ENCODE results near the gene CLMN. TPM values are rescaled to one million over a fixed set of nuclear protein-coding genes. Genes with fewer than 3 reads are reported as not detected.

CLMN gene
- total and polyA plus RNA-seq, 2 of the 8 experiments (the other 6 are each of a cell fraction or from before 2014, with no cell fraction given): 1.6 to 8.2 TPM

DNA sequence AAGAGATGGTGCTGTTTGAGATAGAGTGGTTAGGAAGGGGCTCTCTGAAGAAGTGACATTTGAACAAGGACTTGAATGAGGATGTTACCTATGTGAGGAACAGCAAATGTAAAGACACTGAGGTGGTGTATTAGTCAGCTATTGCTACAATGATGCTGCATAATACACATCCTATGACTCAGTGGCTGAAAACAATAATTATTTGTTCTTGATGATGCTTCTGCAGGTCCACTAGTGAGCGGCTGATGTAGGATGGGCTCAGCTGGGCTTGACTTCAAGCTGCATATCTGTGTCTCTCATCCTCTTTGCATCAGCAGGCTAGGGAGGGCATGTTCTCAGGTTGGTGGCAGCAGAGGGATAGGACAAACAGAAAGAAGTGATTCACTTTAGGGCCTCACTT is 21.4 kb upstream of the CLMN start:
- Histone ChIP-seq H3K4me3 (ENCODE audit: extremely low read depth in 1 of 4, insufficient read depth in 2 of 4, low read depth in 3 of 4, low read length in 4 of 4) (no peak overlapping the region), H3K23me2 (ENCODE audit: low read depth, low read length) (no peaks in the 10 kb centered on the region; the same call in 1 of the 2 replicates), H3K79me2 (ENCODE audit: control insufficient read depth in 1 of 2, insufficient read depth in 2 of 2, low read length in 2 of 2) (no peaks in the 10 kb centered on the region), H3K79me1 (ENCODE audit: low read depth, low read length) (no peaks in the 10 kb centered on the region), H4K5ac (ENCODE audit: insufficient read length, low read depth, low read length) (no peak overlapping the region), H3K36me3 (ENCODE audit: control insufficient read depth in 2 of 4, insufficient read depth in 4 of 4, low read length in 3 of 4) (no peaks in the 10 kb centered on the region), H3K4ac (replicated peaks; ENCODE audit: insufficient read length, low read depth, low read length) (no peak overlapping the region), H4K8ac (ENCODE audit: extremely low read depth, insufficient read depth, low read length) (no peak overlapping the region), H2BK120ac (replicated peaks; ENCODE audit: low read depth, low read length) (no peak overlapping the region), H2AK5ac (ENCODE audit: low read depth, low read length) (no peak overlapping the region), H2BK5ac (ENCODE audit: low read depth, low read length) (no peak overlapping the region), H3K9ac (replicated peaks in 1 of 4; ENCODE audit: extremely low read depth in 1 of 4, low read depth in 3 of 4, low read length in 3 of 4) (no peak overlapping the region), H3K27me3 (replicated peaks in 1 of 4; ENCODE audit: control insufficient read depth in 3 of 4, extremely low read depth in 1 of 4, insufficient read depth in 3 of 4, low read length in 3 of 4) (no peaks in the 10 kb centered on the region), H3K4me1 (replicated peaks in 1 of 4; ENCODE audit: control insufficient read depth in 3 of 4, insufficient read depth in 4 of 4, low read length in 3 of 4) (peaks cover 0 to 4% (median 0%) of the 10 kb centered on the region in 4 experiments; a peak in 1 of 7 replicates), H3K23ac (ENCODE audit: insufficient read length) (no peak overlapping the region), H3K14ac (ENCODE audit: insufficient read length) (no peak overlapping the region), H4K91ac (replicated peaks; ENCODE audit: insufficient read length, low read length) (no peak overlapping the region), H3K9me3 (ENCODE audit: insufficient read depth in 2 of 2, low read depth in 1 of 2, low read length in 1 of 2) (no peaks in the 10 kb centered on the region), H2BK12ac (ENCODE audit: low read depth, low read length) (no peak overlapping the region), H2AFZ (ENCODE audit: low read length) (no peak overlapping the region), H3K56ac (replicated peaks; ENCODE audit: insufficient read length, low read depth, low read length) (no peak overlapping the region), H3K18ac (ENCODE audit: extremely low read depth, low read length) (no peak overlapping the region), H4K20me1 (replicated peaks in 1 of 2; ENCODE audit: control insufficient read depth in 1 of 2, insufficient read depth in 2 of 2, low read length in 2 of 2) (no peaks in the 10 kb centered on the region), H2BK20ac (ENCODE audit: low read length) (no peak overlapping the region), H2BK15ac (ENCODE audit: low read length) (no peak overlapping the region), H3K4me2 (ENCODE audit: insufficient read depth in 1 of 2, low read depth in 2 of 2, low read length in 2 of 2) (no peak overlapping the region), H3K27ac (ENCODE audit: low read depth, low read length) (no peak overlapping the region)
- ChIA-PET CTCF (ENCODE audit: partially characterized antibody) (interaction anchor here (0.9 to 1.6 kb wide), 2 partner anchors 12 to 112 kb away, joined by 3 to 4 read pairs; no protein-coding TSS in a partner anchor), POLR2A (ENCODE audit: partially characterized antibody) (interaction anchor here (1.0 to 1.5 kb wide), 3 partner anchors 11 to 69 kb away, joined by 3 read pairs; no protein-coding TSS in a partner anchor)
- WGBS, 2 experiments (ENCODE audit: extremely low coverage in 1 of 2, insufficient coverage in 1 of 2, insufficient read length in 1 of 2, insufficient replicate concordance in 2 of 2, low coverage in 1 of 2, low lambda C conversion rate in 2 of 2, missing lambda C conversion rate in 1 of 2): 92% methylated on average over 1 of the region's 1 CpG; no CpG with 5 or more reads in 1 of the 2 experiments
- FAIRE-seq (no peak), DNase-seq (ENCODE audit: low read depth in 1 of 2, low spot score in 2 of 2) (no peak)
- no peak for TF ChIP-seq TEAD4 (IDR thresholded peaks at IDR 0.05; ENCODE audit: low read depth, low read length)
- no peak for TF ChIP-seq GTF2F1 (IDR thresholded peaks at IDR 0.05; ENCODE audit: borderline replicate concordance, low read depth, low read length)
- no peak for TF ChIP-seq SIX5 (IDR thresholded peaks at IDR 0.05; ENCODE audit: low read depth, low read length)
- no peak for TF ChIP-seq CHD1 (IDR thresholded peaks at IDR 0.05; ENCODE audit: low read depth, low read length)
- no peak for TF ChIP-seq JUN (IDR thresholded peaks at IDR 0.05; ENCODE audit: low read depth, low read length)
- TF ChIP-seq EP300 (IDR thresholded peaks at IDR 0.05; ENCODE audit: borderline replicate concordance in 1 of 2, low read depth in 2 of 2, low read length in 2 of 2): no peak
- TF ChIP-seq TAF1 (IDR thresholded peaks at IDR 0.05; ENCODE audit: low read depth, low read length): no peak
- no peak for TF ChIP-seq SIRT6 (IDR thresholded peaks at IDR 0.05; ENCODE audit: low read length)
- no peak for TF ChIP-seq CBX8 (IDR thresholded peaks at IDR 0.05; ENCODE audit: borderline replicate concordance, low read depth, low read length)
- TF ChIP-seq RBBP5 (IDR thresholded peaks at IDR 0.05; ENCODE audit: borderline replicate concordance, low read depth, low read length): no peak
- no peak for TF ChIP-seq POLR2AphosphoS5 (IDR thresholded peaks at IDR 0.05; ENCODE audit: low read depth, low read length)
- no peak for TF ChIP-seq POLR2A (IDR thresholded peaks at IDR 0.05; ENCODE audit: control extremely low read depth in 1 of 2, low read depth in 2 of 2, low read length in 2 of 2)
- TF ChIP-seq HDAC2 (IDR thresholded peaks at IDR 0.05; ENCODE audit: borderline replicate concordance in 1 of 2, low read depth in 2 of 2, low read length in 2 of 2): no peak
- no peak for TF ChIP-seq CREB1 (IDR thresholded peaks at IDR 0.05)

Measured in H1 (cell line).